GM10266 (cell line): Measurements from ENCODE around the gene NR2C2.
"Not testable (repeated sequence)": the region's sequence is repeated elsewhere in the genome, so short reads cannot be mapped to it uniquely, and the experiment has no call there.

ENCODE experiments used
- DNase-seq: peaks from one replicate; pipeline ENCODE4 v3.0.0; 2012; ENCODE audit errors: extremely low spot score
- CTCF ChIP-seq: IDR thresholded peaks from 2 replicates; pipeline ENCODE4 v1.5.1; 2012; ENCODE audit warnings: mild to moderate bottlenecking, low read depth; ENCODE audit not compliant: control insufficient read depth, insufficient read depth; ENCODE audit errors: missing control alignments

Gene NR2C2

GRCh38 chr3:14947100-14947885, at the start of gene NR2C2:
Gene NR2C2 (plus strand): TSS chr3:14947583. CDS start chr3:15003915, 56,332 bp downstream.
- no peak for TF ChIP-seq CTCF
- peak; percentile 93 for DNase-seq

GRCh38 chr3:14898929-14899328, 48.5 kb upstream of the NR2C2 start:
- TF ChIP-seq CTCF = no peak

GRCh38 chr3:14899993-14900618, 47.3 kb upstream of the NR2C2 start:
- DNase-seq = no peak
- no peak for TF ChIP-seq CTCF

More at GRCh38 chr3:14898929-14899328, 48.5 kb upstream of the NR2C2 start:
- no peak for DNase-seq

GRCh38 chr3:14900881-14901873, 46.2 kb upstream of the NR2C2 start:
- no peak for TF ChIP-seq CTCF
- DNase-seq = no peak

GRCh38 chr3:14902719-14903118, 44.7 kb upstream of the NR2C2 start:
- no peak for DNase-seq

GRCh38 chr3:14903501-14903900, 43.9 kb upstream of the NR2C2 start:
- not testable (repeated sequence) for DNase-seq

More at GRCh38 chr3:14902719-14903118, 44.7 kb upstream of the NR2C2 start:
- no peak for TF ChIP-seq CTCF

- no peak for DNase-seq
- no peak for TF ChIP-seq CTCF
These were observed 42.2 kb upstream of the NR2C2 start for GRCh38 chr3:14905055-14905657.
